ENCODE data around the gene CYFIP1.

- no peak for TF ChIP-seq CTCF (IDR thresholded peaks at IDR 0.05)
- no peak for TF ChIP-seq POLR2A (IDR thresholded peaks at IDR 0.05)
Observed at GRCh38 chr15:22891426-22892210, 88.5 kb downstream of the CYFIP1 start.

Data from heart left ventricle (tissue), 13 donors.